Measurements from ENCODE around the gene TOLLIP. TPM values are rescaled to one million over a fixed set of nuclear protein-coding genes. Genes with fewer than 3 reads are reported as not detected.

Gene TOLLIP
- total and polyA plus RNA-seq, 9 of the 15 experiments (the other 6 are each of a cell fraction or from before 2014, with no cell fraction given), result 0.23 to 22.8 (median 7.1) TPM

DNA sequence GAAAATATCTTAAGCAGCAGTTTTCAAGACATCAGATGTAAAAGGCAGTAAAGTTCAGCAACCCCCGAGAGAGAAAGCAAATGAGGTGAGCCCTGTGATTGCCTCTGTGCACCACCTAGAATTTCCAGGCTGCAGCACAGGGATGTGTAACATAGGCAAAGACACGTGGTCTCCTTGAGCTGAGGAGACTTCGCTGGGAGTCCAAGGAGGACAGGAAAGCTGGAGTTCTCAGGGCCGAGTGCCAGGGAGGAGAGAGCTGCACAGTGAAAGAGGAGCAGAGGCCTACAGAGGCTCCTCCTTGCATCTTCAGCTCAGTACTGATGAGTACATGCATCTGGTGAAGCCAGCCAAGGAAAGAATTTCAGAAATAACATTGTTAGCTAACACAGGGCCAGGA is 17.6 kb upstream of the TOLLIP start (continued):
- TF ChIP-seq ZNF277 (CRISPR knock-in tag; IDR thresholded peaks at IDR 0.05; ENCODE audit: borderline replicate concordance) (no peak), CHD1 (IDR thresholded peaks at IDR 0.05; ENCODE audit: low read length) (no peak), FOXA3 (CRISPR knock-in tag; conservative IDR thresholded peaks at IDR 0.05 in 1 of 2, IDR thresholded peaks at IDR 0.05 in 1 of 2) (no peak)
- TF ChIP-seq, protein P1, sequence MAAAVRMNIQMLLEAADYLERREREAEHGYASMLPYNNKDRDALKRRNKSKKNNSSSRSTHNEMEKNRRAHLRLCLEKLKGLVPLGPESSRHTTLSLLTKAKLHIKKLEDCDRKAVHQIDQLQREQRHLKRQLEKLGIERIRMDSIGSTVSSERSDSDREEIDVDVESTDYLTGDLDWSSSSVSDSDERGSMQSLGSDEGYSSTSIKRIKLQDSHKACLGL (CRISPR knock-in tag; IDR thresholded peaks at IDR 0.05; ENCODE audit: borderline replicate concordance, poor library complexity, severe bottlenecking), result no peak

DNA sequence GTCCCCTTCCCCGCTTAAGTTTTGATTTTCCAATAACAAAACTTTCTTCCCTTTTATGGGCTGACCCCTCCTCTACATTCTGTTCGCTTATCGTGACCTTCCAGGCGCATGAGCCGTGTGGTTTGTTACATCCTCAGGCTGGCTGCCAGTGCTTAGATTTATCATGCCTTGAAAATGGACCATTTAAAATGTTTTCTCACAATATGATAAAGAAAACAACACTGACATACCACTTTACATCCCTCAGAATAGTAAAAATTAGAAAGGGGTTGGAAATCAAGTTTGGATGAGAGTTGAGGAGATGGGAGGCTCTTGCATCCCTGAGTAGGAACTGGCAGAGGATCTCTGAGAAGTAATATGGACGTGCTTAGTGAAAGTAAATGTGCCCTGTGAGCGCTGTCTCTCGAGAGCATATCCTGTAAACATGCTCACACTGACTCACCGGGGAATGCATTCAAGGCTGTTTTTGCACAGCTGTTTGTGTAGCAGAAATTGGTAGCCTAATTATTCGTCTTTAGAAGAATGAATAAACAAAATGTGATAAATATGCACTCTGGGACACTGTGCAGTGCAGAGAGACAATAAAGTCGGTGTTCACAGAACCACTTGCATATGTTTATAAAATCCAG is 17.1 kb upstream of the TOLLIP start:
- Histone ChIP-seq H3K4me2 (ENCODE audit: insufficient read depth, low read length) (no peak overlapping the region), H3K79me2 (ENCODE audit: control insufficient read depth, insufficient read depth, low read length) (no peaks in the 10 kb centered on the region), H3K36me3 (ENCODE audit: control insufficient read depth, insufficient read depth, low read length) (no peaks in the 10 kb centered on the region), H3K4me3 (no peak overlapping the region), H3K27ac (ENCODE audit: extremely low read depth, low read depth, low read length) (no peak overlapping the region), H3K9me3 (replicated peaks; ENCODE audit: control insufficient read depth, insufficient read depth, low read depth, low read length) (no peaks in the 10 kb centered on the region), H3K9me1 (ENCODE audit: control insufficient read depth, insufficient read depth, low read length) (no peaks in the 10 kb centered on the region), H2AFZ (ENCODE audit: low read depth, low read length) (no peak overlapping the region), H3K4me1 (replicated peaks in 1 of 2; ENCODE audit: control insufficient read depth in 2 of 2, insufficient read depth in 2 of 2, low read length in 2 of 2) (no peaks in the 10 kb centered on the region; a peak in 1 of 5 replicates), H3K27me3 (ENCODE audit: control insufficient read depth in 2 of 2, insufficient read depth in 2 of 2, low read length in 2 of 2) (peaks cover 15 to 22% of the 10 kb centered on the region in 2 experiments; a peak in 4 of 5 replicates), H4K20me1 (replicated peaks; ENCODE audit: control insufficient read depth, insufficient read depth, low read length) (no peaks in the 10 kb centered on the region), H3K9ac (ENCODE audit: insufficient read depth in 1 of 2, low read depth in 2 of 2, low read length in 2 of 2) (no peak overlapping the region)
- ChIA-PET POLR2A (no interaction called here), CTCF (ENCODE audit: low intra/inter-chr PET ratio) (no interaction called here)
- in situ Hi-C loops (cut with MboI), result no loop called here
- 1% methylated on average over 11 of the region's 11 CpGs for WGBS (ENCODE audit: insufficient coverage, low coverage, missing lambda C conversion rate)
- DNase-seq (ENCODE audit: extremely low read depth in 1 of 4, low spot score in 3 of 4), result peak in 1 of 4 experiments; percentile 18
- intact Hi-C loops (cut with micrococcal nuclease), result no loop called here
- ATAC-seq, result no peak
- FAIRE-seq, result no peak
- no TSS peak for BruUV-seq (replicated peaks)
- TF ChIP-seq SRF (CRISPR knock-in tag; IDR thresholded peaks at IDR 0.05) (peak in 1 of 2 experiments; percentile 71; a peak in 1 of 4 replicates), CREB1 (IDR thresholded peaks at IDR 0.05) (no peak), CREB1 (CRISPR knock-in tag; IDR thresholded peaks at IDR 0.05) (no peak), NRF1 (conservative IDR thresholded peaks at IDR 0.05 in 1 of 2, IDR thresholded peaks at IDR 0.05 in 1 of 2) (peak; percentile 71 to 76), NELFE (IDR thresholded peaks at IDR 0.05; ENCODE audit: insufficient read depth, insufficient read length) (no peak), TCF3 (CRISPR knock-in tag; IDR thresholded peaks at IDR 0.05) (peak; percentile 30), KLF10 (CRISPR knock-in tag; IDR thresholded peaks at IDR 0.05) (no peak), PBX2 (CRISPR knock-in tag; IDR thresholded peaks at IDR 0.05; ENCODE audit: low read depth) (no peak), PBX2 (tag; conservative IDR thresholded peaks at IDR 0.05; ENCODE audit: low read depth) (no peak), SAFB2 (IDR thresholded peaks at IDR 0.05; ENCODE audit: borderline replicate concordance, low read depth, low read length, severe bottlenecking) (no peak), ETS2 (tag; IDR thresholded peaks at IDR 0.05; ENCODE audit: borderline replicate concordance, poor library complexity, severe bottlenecking) (no peak), GATA2 (CRISPR knock-in tag; IDR thresholded peaks at IDR 0.05) (no peak), ZNF436 (CRISPR knock-in tag; IDR thresholded peaks at IDR 0.05) (no peak)

Data from K562 (cell line).